GM21360 (cell line): ENCODE results near the gene CDK6.
"Not testable (repeated sequence)": the region's sequence is repeated elsewhere in the genome, so short reads cannot be mapped to it uniquely, and the experiment has no call there.

ENCODE experiments used
- ATAC-seq: cut with Tn5 transposase; IDR thresholded peaks from one replicate; pipeline ENCODE4 v1.9.1; 2021; ENCODE audit warnings: mild to moderate bottlenecking, moderate library complexity; ENCODE audit not compliant: unreplicated experiment

CDK6 gene

DNA sequence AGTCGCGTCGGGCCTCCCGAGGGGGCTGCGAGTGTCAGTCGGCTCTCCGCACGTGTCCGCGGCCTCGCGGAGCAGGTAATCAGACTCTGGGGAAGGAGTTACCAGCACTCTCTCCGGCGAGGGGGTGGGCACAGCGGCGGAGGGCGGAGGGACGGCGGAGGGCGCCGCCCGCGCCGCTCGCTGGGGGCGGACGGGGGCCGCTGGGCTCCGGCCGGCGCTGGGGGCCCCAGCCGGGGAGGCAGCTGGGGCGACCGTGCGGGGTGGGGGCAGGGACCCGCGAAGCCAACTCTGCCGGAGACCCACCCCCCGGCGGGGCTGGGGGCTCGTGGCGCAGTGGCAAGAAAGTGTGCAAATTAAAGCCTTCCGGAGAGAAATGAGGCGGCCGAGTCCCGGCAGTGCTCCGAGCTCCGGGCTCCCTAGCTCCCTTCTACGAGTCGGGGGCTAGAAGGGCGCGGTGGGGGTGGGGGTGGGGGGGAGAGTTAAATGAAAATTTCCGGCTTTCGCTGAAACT is at the start of gene CDK6:
Gene CDK6, minus strand, starts transcription at position 85 of the 511 bp plus-strand sequence. CDS start 3,250 bp downstream, outside the sequence.
- no peak for ATAC-seq

DNA sequence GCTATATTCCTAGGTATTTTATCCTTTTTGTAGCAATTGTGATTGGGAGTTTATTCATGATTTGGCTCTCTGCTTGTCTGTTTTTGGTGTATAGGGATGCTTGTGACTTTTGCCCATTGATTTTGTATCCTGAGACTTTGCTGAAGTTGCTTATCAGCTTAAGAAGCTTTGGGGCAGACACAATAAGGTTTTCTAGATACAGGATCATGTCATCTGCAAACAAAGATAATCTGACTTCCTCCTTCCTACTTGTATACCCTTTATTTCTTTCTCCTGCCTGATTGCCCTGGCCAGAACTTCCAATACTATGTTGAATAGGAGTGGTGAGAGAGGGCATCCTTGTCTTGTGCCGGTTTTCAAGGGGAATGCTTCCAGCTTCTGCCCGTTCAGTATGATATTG is 49.7 kb upstream of the CDK6 start:
- not testable (repeated sequence) for ATAC-seq

DNA sequence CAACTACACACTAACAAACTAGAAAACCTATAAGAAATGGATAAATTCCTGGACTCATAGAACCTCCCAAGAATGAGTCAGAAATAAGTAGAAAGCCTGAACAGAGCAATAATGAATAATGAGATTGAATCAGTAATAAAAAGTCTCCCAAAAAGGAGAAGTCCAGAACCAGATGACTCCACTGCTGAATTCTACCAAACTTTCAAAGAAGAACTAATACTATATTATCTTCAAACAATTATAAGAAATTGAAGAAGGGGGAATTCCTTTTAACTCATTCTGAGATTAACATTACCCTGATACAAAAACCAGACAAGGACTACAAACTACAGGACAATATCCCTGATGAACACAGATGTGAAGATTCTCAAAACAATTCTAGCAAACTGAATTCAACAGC is 47.8 kb upstream of the CDK6 start:
- no peak for ATAC-seq

DNA sequence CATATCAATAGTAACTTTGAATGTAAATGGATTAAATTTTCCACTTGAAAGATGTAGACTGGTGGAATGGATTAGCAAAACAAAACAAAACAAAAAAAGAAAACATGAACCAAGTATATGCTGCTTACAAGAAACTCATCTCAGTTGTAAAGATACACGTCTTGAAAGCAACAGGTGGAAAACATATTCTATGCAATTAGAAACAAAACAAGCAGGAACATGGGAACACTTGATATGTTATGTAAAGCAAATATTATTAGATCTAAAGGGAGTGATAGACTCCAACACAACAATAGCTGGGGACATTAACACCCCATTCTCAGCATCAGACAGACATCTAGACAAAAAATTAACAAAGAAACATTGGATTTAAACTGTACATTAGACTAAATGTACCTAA is 46.4 kb upstream of the CDK6 start:
- no peak for ATAC-seq

DNA sequence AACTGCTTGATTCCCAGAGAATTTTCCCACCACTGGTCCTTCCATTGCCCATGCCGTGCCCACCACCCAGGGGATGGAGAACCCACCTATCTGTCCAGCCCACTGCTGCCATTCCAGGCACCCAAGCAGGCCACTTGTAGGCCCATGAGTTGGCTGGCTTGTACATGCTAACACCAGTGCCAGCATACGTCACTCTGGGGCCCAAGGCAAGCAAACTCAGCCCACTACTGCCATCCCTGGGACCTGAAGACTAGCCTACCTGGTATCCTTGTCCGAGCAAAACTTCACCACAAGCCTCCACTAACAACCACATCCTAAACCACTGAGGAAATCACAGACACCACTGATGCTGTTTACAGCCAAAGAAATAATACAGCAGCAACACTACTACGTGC is 44.7 kb upstream of the CDK6 start:
- ATAC-seq, result no peak

DNA sequence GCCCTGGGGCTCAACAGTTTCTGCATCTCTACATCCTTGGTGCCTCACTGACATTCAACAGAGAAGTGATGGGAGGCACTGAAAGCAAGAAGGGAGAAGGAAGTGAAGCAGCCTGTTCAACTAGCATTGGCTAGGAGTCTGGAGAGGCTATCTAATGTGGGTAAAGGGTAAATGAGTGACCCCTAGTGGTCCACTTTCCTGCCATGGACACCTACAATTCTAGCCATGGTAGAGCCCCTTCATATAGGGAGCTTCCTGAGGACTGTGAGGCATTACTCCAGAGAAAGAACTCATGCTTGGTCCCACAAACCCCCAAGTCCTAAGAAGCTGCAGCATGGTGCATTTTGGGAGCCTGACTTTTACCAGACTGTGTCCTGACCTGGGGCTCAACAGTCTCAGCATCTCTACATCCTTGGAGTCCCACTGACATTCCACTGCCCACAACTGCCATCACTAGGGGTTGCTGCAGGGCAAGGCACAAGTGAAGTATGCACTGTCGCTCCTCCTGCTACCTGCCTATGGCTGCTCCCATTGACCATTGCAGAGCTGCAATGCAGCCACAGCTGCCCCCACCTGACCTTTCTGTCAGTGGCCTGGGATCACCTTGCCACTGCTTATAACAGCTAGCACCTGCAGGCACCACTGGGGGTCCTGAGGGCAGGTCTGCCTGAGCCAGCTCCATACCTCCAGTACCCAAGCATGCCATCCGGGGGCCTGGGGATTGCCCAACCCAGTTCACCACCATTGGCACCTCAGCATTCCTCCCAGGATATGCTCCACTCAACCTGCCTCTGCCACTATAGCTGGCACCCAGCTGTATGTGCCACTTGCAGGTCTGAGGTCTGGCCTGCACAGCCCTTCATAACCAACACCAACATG is 44.1 kb upstream of the CDK6 start:
- no peak for ATAC-seq

DNA sequence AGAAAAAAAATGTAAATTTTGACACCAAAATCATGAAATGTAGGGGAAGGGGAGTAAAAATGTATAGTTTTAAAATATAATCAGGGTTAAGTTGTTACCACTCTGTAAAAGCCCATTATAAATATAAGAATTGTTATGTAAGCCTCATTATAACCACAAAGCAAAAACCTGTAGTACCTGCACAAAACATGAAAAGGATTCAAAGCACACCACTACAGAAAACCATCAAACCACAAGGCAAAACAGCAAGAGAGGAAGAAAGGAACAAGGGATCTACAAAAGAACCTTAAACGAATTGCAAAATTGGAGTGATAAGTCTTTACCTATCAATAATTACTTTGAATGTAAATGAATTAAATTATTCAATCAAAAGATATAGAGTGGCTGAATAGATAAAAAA is 41.0 kb upstream of the CDK6 start:
- no peak for ATAC-seq

DNA sequence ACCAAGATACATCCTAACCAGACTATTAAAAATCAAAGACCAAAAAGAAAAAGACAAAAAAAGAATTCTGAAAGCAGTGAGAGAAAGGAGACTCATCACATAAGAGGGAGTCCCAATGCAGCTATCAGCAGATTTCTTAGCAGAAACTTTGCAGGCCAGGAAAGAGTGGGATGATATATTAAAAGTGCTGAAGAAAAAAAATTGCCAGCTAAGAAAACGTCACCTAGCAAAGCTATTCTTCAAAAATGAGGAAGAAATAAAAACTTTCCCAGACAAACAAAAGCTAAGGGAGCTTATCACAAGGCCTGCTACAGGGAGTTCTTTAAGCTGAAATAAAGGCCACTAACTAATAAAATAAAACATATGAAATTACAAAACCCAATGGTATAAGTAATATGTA is 40.5 kb upstream of the CDK6 start:
- ATAC-seq, result no peak

DNA sequence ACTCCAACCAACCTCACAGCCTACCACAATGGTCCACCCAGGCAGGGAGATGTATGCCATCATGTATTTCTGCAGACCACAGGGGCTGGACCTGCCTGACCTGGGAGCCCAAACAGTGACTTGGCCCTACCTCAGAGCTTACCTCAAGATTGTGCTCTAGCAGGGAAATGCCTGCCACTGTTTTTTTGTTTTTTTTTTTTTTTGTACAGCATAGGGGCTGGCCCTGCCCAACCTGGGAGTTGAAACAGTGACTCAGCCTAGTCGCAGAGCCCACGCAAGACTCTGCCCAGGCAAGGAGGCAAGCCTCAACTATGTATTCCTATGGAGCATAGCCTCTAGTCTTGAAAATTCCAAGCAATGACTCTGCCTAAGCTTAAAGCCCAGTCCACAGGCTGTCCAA is 39.3 kb upstream of the CDK6 start:
- no peak for ATAC-seq

DNA sequence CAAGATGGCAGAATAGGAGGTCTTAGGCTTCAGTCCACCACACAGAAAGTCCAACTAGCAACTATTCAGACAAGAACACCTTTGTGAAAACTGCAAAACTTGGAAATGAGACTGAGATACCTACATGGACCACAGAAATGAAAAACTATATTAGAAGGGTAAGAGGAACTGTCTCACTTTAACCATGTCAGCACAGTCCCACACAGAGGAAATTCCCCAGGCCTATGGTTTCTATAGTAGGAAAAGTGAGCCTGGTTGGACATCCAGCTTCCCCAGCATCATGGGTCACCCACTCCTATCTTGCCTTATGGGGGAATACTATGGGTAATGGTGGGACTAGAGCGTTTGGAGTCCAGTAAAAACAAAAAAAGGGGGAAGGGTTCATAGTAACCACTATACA is 38.8 kb upstream of the CDK6 start:
- no peak for ATAC-seq

DNA sequence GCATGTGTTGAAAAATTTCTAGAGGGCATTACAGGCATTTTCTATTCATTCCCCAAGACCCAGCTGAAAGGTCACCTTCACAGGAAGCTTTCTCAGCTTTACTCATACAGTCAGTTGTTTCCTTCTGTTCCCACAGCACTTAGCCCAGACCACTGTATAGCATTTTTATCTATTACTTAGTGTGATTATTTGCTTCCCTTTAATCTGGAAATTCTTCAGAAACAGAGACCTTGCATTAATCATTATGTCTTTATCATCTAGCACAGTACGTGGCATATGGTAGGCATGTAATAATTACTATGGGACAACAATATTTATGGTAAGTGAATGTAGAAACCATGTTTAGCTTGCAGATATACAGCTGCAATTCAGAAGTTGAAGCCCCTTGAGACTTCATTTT is 38.2 kb upstream of the CDK6 start:
- no peak for ATAC-seq

DNA sequence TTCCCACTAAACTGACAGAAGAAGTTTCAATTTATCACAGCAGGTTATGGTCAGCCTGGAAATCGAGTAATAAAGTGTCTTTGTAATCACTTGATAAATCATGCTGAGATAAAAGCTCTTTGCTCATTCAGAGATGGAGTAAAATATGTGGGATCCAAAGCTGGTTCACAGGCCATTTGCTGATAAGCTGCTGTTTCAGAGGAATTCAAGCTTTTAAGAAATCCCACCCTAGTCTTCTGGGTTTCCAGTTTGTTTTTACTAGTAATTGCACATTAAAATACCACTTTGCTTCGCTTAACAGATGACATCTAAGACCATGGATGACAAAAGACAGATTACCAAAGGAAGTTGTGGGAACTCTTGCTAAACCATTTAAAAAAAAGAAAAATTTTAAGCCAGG is 37.4 kb upstream of the CDK6 start:
- no peak for ATAC-seq

DNA sequence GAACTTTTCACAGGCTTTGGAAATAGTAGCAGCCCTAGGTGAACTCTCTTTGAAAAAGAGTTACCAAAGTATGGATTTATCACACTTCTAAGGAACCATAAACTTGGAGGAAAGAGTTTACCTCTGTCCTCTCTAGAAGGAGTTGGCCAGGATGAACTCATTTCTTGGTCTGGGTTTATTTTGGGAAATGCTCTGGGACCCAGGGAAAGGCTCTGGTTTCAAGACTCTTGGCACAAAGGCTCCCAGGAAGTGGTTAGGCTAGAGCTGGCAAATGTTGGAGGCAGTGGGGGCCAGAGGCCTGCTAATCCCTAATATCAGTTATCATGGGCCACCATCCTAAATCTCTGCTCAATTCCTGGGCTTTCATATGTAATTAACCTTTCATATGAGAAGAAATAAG is 36.3 kb upstream of the CDK6 start:
- no peak for ATAC-seq

DNA sequence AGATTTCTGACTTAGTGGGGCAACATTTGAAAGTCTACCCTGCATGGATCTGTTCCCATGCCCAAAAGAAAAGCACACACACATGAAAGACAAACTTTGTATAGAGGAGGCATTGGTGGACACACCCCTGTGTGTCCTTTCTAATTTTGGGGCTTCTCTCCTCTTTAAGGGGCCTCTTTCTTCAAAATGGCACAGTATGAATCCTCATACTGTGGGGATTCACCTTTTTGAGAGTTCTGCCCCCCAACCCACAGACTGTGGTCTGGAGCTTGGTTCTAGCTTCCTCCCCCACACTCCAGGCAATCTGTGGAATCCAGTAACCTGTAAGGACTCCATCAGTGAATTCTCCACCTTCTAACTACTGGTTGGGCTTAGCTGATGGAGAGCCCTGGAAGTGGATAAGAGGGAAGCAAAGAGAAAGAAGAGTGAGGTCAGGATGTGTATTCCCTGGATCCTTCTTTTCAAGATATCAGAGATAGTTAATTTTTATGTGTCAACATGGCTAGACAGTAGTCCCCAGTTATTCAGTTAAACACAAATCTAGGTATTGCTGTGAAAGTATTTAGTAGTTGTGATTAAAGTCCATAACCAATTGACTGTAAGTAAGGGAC is 32.4 kb upstream of the CDK6 start:
- ATAC-seq, result no peak

DNA sequence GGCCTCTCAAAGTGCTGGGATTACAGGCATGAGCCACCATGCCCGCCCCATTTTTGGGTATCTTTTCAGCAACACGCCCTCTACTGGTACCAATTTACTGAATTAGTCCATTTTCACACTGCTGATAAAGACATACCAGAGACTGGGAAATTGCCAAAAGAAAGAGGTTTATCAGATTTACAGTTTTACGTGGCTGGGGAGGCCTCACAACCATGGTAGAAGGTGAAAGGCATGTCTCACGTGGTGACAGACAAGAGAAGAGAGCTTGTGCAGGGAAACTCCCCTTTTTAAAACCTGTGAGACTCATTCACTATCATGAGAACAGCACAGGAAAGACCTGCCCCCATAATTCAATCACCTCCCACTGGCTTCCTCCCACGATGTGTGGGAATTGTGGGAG is 27.8 kb upstream of the CDK6 start:
- ATAC-seq, result not testable (repeated sequence)

DNA sequence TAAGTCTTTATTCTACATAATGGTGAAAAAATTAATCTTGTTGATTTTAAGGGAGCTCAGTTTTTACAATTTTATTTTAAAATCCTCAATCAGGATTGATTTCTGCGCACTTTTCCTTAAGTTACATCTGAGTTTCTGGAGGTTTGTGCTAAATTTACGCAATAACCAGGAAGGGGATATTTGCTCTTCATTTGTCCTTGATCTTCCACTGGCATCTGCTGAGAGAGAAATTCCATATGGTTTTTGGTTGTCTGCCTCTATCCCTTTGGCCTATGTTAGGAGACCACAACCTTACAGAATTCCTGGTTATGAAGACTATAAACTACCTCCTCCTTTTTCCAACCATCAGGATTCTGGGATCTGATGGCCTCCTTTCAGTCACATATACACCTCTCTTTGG is 20.1 kb upstream of the CDK6 start:
- no peak for ATAC-seq

DNA sequence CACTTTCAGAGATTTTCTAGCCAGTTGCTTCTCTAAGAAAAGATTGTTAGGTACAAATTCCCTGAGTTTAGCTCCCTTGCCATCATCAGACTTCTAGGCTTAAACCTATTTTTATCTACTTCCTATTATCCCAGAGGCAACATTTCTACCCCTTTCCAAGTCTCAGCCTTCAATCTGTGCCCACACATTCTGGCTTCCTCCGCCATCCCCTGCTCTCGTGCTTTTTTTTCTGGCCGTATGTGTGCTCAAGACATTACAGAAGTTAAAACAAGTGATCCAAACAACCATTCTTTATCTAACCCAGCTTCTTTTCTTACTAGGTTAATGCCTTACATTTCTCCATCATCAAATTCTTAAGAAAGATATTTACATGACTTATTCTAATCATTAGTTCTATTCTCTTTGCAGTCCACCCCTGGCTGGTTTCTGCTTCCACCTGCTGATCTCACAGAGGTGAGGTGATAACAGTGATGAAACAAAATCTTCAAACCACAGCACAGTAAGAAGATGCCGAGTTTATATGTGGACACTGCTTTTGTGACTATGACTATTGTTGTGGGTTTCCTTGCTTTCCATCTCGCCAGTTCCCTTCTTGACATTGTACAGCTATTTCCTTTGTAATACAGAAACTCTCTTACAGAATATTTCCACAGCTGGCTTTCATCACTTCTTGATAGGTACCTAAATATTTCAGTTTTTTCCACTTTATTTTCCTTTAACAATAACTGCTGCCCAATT is 18.3 kb upstream of the CDK6 start:
- ATAC-seq, result no peak

DNA sequence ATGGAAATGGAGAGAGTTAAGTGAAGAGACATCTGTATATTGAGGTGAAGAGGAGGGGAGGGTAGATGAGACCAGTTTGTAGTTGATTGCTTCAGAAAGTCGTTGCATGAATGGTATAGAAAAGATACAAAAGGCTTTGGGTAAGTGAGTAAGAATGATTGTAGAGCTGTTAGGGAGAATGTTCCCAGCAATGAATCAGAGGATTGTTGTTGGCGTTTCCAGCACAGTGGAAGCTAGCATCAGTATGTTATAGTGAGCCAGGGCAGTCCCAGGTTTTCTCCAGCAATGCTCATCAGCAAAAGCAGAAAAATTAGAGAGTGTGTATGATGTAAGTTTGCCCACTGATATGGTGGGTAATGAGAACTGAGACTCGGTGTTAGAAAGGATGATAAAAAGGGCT is 15.4 kb upstream of the CDK6 start:
- ATAC-seq, result no peak

DNA sequence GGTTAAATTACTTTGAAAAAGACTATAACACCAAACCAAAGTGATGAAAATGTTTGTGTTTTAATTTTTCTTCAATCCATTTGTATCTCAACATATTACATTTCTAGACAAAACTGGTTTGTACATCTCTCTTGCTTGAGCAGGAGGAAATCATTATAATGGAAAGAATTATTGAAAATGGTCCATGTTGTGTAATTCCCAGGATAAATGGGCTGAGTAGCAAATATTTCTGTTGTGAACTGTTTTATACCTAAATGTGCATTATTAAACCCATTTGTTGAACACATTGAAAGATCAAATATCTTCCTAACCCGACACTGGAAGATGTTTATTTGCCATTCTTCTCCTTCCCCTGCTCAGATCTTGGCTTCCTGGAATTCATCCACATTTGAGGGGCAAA is 14.1 kb upstream of the CDK6 start:
- no peak for ATAC-seq

DNA sequence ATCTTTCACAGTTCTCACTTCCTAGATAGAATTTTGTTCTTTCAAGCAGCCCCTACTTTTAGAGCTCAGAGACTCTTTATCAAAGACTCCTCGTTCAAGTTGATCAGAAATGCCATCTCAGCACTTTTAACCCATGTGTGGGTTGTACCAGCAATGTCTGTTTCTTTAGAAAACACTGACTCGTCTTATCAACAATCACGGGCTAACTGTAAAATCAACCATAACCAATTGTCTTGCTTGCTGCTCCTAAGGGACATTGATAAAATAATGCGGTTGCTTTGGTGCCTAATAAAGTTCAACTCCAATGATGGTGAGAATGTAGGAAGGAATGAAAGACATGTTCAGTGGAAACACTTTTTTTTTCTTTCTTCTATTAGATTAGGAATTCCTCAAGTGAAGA is 12.9 kb upstream of the CDK6 start:
- no peak for ATAC-seq

DNA sequence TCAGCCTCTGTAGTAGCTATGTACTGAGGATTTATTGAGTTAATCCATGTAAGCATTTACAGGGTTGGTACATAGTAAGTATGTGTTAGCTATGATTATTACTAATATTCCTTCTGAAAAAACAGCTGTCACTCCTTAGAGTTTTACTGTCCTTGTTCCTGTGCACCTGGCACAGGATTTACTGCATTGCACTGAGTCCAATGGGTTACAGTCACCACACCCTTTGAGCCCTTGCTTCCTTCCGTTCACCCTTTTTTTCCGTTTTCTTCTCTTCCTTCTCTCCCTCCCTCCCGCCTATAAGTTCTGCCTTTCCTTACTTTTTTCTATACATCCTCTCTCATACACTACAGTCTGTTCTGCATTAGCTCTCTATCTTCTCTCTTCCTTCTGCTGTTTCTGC is 12.5 kb upstream of the CDK6 start:
- ATAC-seq, result no peak

DNA sequence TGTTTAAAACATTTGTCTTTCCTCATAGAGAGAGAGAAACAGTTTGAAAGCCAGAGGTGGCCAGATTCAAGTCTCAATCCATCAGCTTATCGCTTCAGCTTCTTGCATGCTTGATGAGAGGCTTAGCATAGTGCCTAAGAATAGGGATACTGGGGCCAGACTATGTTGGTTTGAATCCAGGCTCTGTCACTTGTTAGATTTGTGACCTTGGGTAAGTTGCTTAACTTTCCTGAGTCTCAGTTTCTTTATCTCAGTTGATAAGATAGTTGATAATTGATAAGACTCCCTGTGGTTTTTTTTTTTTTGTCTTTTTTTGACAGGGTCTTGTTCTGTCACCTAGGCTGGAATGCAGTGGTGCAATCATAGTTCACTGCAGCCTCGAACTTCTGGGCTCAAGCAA is 12.1 kb upstream of the CDK6 start:
- no peak for ATAC-seq
